Breast epithelium (tissue), 3 donors: ENCODE data around the gene TNFRSF18.

Experiments
- POLR2A ChIP-seq: fragments of 450-650 bp; IDR thresholded peaks from one replicate; pipeline ENCODE4 v1.6.1; 2016; ENCODE audit warnings: antibody characterized with exemption, mild to moderate bottlenecking, moderate library complexity
- POLR2AphosphoS5 ChIP-seq, 3 donors: sonication (generic); formaldehyde crosslinking; IDR thresholded peaks; one replicate each; pipeline ENCODE4 v1.6.1; 2017; ENCODE audit warnings: antibody characterized with exemption in 3 of 3
- TF ChIP-seq, protein P1 (sequence below), 3 donors: fragments of 450-650 bp; IDR thresholded peaks; one replicate each; pipeline ENCODE4 v1.5.1; 2016 to 2017; ENCODE audit warnings: antibody characterized with exemption in 3 of 3, mild to moderate bottlenecking in 3 of 3, moderate library complexity in 3 of 3

DNA sequence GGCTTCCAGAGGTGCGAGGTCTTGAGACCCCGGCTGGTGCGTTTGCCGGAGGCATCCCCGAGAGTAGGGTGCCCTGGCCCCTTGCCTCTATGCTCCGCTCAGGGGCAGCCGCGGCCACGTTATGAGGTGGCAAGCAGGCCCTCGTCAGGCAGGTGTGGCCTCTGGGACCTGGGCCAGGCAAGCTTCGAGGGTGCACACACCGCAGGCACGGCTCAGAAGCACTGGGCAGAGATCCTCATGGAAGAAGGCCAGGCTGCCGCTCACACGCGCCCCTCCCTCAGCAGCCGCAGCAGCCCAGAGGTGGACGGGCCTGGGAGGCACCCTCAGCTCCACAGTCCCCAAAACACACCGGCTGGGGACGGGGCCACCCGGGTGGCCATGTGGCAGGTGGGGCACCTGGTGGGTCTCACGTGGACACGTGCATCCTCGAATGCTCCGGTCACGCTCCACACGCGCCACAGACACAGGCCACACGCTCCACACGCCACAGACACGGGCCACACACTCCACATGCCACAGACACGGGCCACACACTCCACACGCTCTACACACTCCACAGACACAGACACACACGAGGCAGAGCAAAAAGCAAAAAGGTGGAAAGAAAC lies 18.9 kb upstream of the TNFRSF18 start:
- TF ChIP-seq, protein P1, sequence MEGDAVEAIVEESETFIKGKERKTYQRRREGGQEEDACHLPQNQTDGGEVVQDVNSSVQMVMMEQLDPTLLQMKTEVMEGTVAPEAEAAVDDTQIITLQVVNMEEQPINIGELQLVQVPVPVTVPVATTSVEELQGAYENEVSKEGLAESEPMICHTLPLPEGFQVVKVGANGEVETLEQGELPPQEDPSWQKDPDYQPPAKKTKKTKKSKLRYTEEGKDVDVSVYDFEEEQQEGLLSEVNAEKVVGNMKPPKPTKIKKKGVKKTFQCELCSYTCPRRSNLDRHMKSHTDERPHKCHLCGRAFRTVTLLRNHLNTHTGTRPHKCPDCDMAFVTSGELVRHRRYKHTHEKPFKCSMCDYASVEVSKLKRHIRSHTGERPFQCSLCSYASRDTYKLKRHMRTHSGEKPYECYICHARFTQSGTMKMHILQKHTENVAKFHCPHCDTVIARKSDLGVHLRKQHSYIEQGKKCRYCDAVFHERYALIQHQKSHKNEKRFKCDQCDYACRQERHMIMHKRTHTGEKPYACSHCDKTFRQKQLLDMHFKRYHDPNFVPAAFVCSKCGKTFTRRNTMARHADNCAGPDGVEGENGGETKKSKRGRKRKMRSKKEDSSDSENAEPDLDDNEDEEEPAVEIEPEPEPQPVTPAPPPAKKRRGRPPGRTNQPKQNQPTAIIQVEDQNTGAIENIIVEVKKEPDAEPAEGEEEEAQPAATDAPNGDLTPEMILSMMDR (IDR thresholded peaks at IDR 0.05): no peak
- TF ChIP-seq POLR2A: no peak
- TF ChIP-seq POLR2AphosphoS5 (IDR thresholded peaks at IDR 0.05): no peak
